Right lobe of liver (tissue), 6 donors: Measurements from ENCODE around the gene MYO16. TPM values are rescaled to one million over a fixed set of nuclear protein-coding genes. Genes with fewer than 3 reads are reported as not detected.

ENCODE experiments used
- ATAC-seq, 4 donors: fragments of 200-7000 bp; cut with Tn5 transposase; one replicate each; pipeline ENCODE4 v1.9.1; 2020; ENCODE audit warnings: mild to moderate bottlenecking in 4 of 4, moderate library complexity in 4 of 4
- DNase-seq, 3 donors: peaks; one replicate each; pipeline ENCODE4 v3.0.0-alpha.2; 2020
- H3K27ac ChIP-seq, 3 donors: fragments of 200-600 bp; one replicate each; pipeline ENCODE4 v1.8.0; 2022
- H3K27me3 ChIP-seq, 2 donors: fragments of 200-600 bp; one replicate each; pipeline ENCODE4 v1.8.0; 2022
- H3K36me3 ChIP-seq, 4 donors: fragments of 200-600 bp; sonication (generic) in 1 of 4; one replicate each; pipeline versions ENCODE4 v1.5.1 to v1.8.0; 2017 to 2022; ENCODE audit warnings: control low read depth in 1 of 4
- H3K4me1 ChIP-seq, 4 donors: fragments of 200-600 bp; sonication (generic) in 1 of 4; one replicate each; pipeline versions ENCODE4 v1.5.1 to v1.8.0; 2017 to 2022; ENCODE audit warnings: control low read depth in 1 of 4
- H3K4me3 ChIP-seq, 3 donors: fragments of 200-600 bp; one replicate each; pipeline ENCODE4 v1.8.0; 2022
- H3K9me3 ChIP-seq, 4 donors: fragments of 200-600 bp; sonication (generic) in 1 of 4; one replicate each; pipeline versions ENCODE4 v1.5.1 to v1.8.0; 2017 to 2022; ENCODE audit warnings: control low read depth in 1 of 4
- CTCF ChIP-seq, 4 donors: fragments of 200-600 bp in 3 of 4; fragments of 450-650 bp in 1 of 4; IDR thresholded peaks; one replicate each; pipeline versions ENCODE4 v1.5.1 to v1.8.0; 2016 to 2022; ENCODE audit warnings: antibody characterized with exemption in 4 of 4, mild to moderate bottlenecking in 2 of 4
- POLR2A ChIP-seq: fragments of 450-650 bp; IDR thresholded peaks from one replicate; pipeline ENCODE4 v1.6.1; 2017; ENCODE audit warnings: antibody characterized with exemption, mild to moderate bottlenecking
- WGBS: methylation state at CpG from one replicate; pipeline ENCODE4 v1.1.6; 2018; ENCODE audit warnings: low coverage, low lambda C conversion rate; ENCODE audit not compliant: insufficient coverage; ENCODE audit errors: missing lambda C conversion rate; 5-methylcytosine and 5-hydroxymethylcytosine counted together
- intact Hi-C, 2 donors: fragments of 100-400 bp; cut with DNase I; formaldehyde crosslinking; loops; one replicate each; pipeline versions ENCODE4 v1.11.2 to v1.14.1; 2022
- total RNA-seq, 6 experiments: library from RNA; depleted of rRNA in 2 of 6; stranded (reverse); fragments of >200 nt in 2 of 6; fragmentation: NEBNext Ultra II Directional in 3 of 6; extraction: Animal tissue kit (Norgen Biotek cat#: 25700) in 3 of 6; gene quantifications; one replicate each; pipeline versions ENCODE4 v1.1.0 to v1.2.4, GENCODE V29; 2016 to 2023
- donor health status: DM: no; HTN: yes; CAD: no.
- donor health status: DM: no; HTN: no; CAD: no.
- donor health status: DM: no; HTN: no; CAD: no.
- donor health status: DM: no; HTN: yes; CAD: no.
- donor health status: DM: no; HTN: yes; CAD: no.

Gene MYO16
- total RNA-seq, 6 experiments from 2014 or later, result 0.43 to 2.7 (median 0.93) TPM

GRCh38 chr13:108787700-108788414 lies 158.4 kb downstream of the MYO16 start:
- Histone ChIP-seq H3K9me3 (no peaks in the 10 kb centered on the region), H3K27me3 (no peaks in the 10 kb centered on the region), H3K36me3 (no peaks in the 10 kb centered on the region), H3K4me1 (no peaks in the 10 kb centered on the region), H3K27ac (no peak overlapping the region), H3K4me3 (no peak overlapping the region)
- WGBS, result 56% methylated on average over 14 of the region's 14 CpGs
- no peak for DNase-seq
- intact Hi-C loops, result no loop called here
- no peak for ATAC-seq
- TF ChIP-seq CTCF (IDR thresholded peaks at IDR 0.05) (no peak), POLR2A (no peak)

- WGBS, result 49% methylated on average over 2 of the region's 2 CpGs
- no peak overlapping the region for H3K27ac ChIP-seq
- DNase-seq (no peak), ATAC-seq (no peak)
- no peak for TF ChIP-seq POLR2A
- TF ChIP-seq CTCF (IDR thresholded peaks at IDR 0.05), result no peak
- H3K9me3 ChIP-seq, result no peaks in the 10 kb centered on the region
- H3K4me3 ChIP-seq, result no peak overlapping the region
- no peaks in the 10 kb centered on the region for H3K36me3 ChIP-seq
- intact Hi-C loops, result no loop called here
- H3K4me1 ChIP-seq, result no peaks in the 10 kb centered on the region
- H3K27me3 ChIP-seq, result no peaks in the 10 kb centered on the region
These were observed 160.1 kb downstream of the MYO16 start for GRCh38 chr13:108789476-108789875.

- intact Hi-C loops, result no loop called here
- 23% methylated on average over 3 of the region's 4 CpGs for WGBS
- ATAC-seq (no peak), DNase-seq (no peak)
- TF ChIP-seq CTCF (IDR thresholded peaks at IDR 0.05) (no peak), POLR2A (no peak)
- no peaks in the 10 kb centered on the region for H3K27me3 ChIP-seq
- H3K9me3 ChIP-seq, result no peaks in the 10 kb centered on the region
- no peaks in the 10 kb centered on the region for H3K4me1 ChIP-seq
- no peak overlapping the region for H3K4me3 ChIP-seq
- H3K36me3 ChIP-seq, result no peaks in the 10 kb centered on the region
- no peak overlapping the region for H3K27ac ChIP-seq
These were observed 166.4 kb downstream of the MYO16 start for GRCh38 chr13:108795841-108796240.

GRCh38 chr13:108797354-108797753 lies 167.9 kb downstream of the MYO16 start:
- WGBS, result 62% methylated on average over 3 of the region's 3 CpGs
- DNase-seq (no peak), ATAC-seq (no peak)
- intact Hi-C loops, result no loop called here
- H3K36me3 ChIP-seq, result no peaks in the 10 kb centered on the region
- H3K27me3 ChIP-seq, result no peaks in the 10 kb centered on the region
- no peak overlapping the region for H3K4me3 ChIP-seq
- H3K9me3 ChIP-seq, result no peaks in the 10 kb centered on the region
- no peak overlapping the region for H3K27ac ChIP-seq
- no peaks in the 10 kb centered on the region for H3K4me1 ChIP-seq
- TF ChIP-seq CTCF (IDR thresholded peaks at IDR 0.05), result no peak
- no peak for TF ChIP-seq POLR2A

GRCh38 chr13:108807841-108808240 lies 178.4 kb downstream of the MYO16 start:
- no peak overlapping the region for H3K4me3 ChIP-seq
- intact Hi-C loops, result no loop called here
- H3K27me3 ChIP-seq, result no peaks in the 10 kb centered on the region
- no peak overlapping the region for H3K27ac ChIP-seq
- no peaks in the 10 kb centered on the region for H3K36me3 ChIP-seq
- no peaks in the 10 kb centered on the region for H3K4me1 ChIP-seq
- no peaks in the 10 kb centered on the region for H3K9me3 ChIP-seq
- ATAC-seq, result no peak
- DNase-seq, result no peak
- TF ChIP-seq CTCF (IDR thresholded peaks at IDR 0.05) (no peak), POLR2A (no peak)
